Activated CD8-positive, alpha-beta T cell treated with anti-CD3 and anti-CD28 coated beads for 36 hours (primary cell): ENCODE measurements around the gene CYP46A1. TPM values are rescaled to one million over a fixed set of nuclear protein-coding genes. Genes with fewer than 3 reads are reported as not detected.
A peak's percentile ranks its signal among the peaks of the same experiment; 100 is the strongest.

ENCODE experiments used
- ATAC-seq: fragments of 200-7000 bp; cut with Tn5 transposase; one replicate; pipeline ENCODE4 v1.10.0; 2021; ENCODE audit warnings: mild to moderate bottlenecking, moderate library complexity
- CTCF ChIA-PET: fragments of 350-600 bp; sonication (Branson Sonifier 250); formaldehyde crosslinking; loops from one replicate; lab custom pipeline; 2021; ENCODE audit warnings: antibody characterized with exemption; lab: Charles Lee
- POLR2A ChIA-PET: fragments of 350-600 bp; sonication (Branson Sonifier 250); formaldehyde crosslinking; loops from one replicate; lab custom pipeline; 2021; ENCODE audit warnings: antibody characterized with exemption; lab: Charles Lee
- DNase-seq: peaks from one replicate; pipeline ENCODE4 v3.0.0-alpha.2; 2020
- H3K27ac Mint-ChIP-seq: one replicate; pipeline ENCODE4 v1.8.0; 2021; ENCODE audit warnings: mild to moderate bottlenecking, mixed read lengths
- H3K27me3 Mint-ChIP-seq: one replicate; pipeline ENCODE4 v1.8.0; 2021; ENCODE audit warnings: mixed read lengths
- H3K36me3 Mint-ChIP-seq: one replicate; pipeline ENCODE4 v1.8.0; 2021; ENCODE audit warnings: low read depth, mixed read lengths
- H3K4me1 Mint-ChIP-seq: one replicate; pipeline ENCODE4 v1.8.0; 2021; ENCODE audit warnings: low read depth, mixed read lengths
- H3K4me3 Mint-ChIP-seq: one replicate; pipeline ENCODE4 v1.8.0; 2021; ENCODE audit warnings: mild to moderate bottlenecking, moderate library complexity, mixed read lengths
- H3K9me3 Mint-ChIP-seq: one replicate; pipeline ENCODE4 v1.8.0; 2021; ENCODE audit warnings: mixed read lengths
- CTCF ChIP-seq: fragments of 200-600 bp; IDR thresholded peaks from one replicate; pipeline ENCODE4 v1.8.0; 2022; ENCODE audit warnings: antibody characterized with exemption, mild to moderate bottlenecking
- intact Hi-C: fragments of 100-400 bp; cut with micrococcal nuclease; formaldehyde crosslinking; loops from one replicate; pipeline ENCODE4 v1.10.0; 2022
- total RNA-seq, 2 experiments: library from RNA; stranded (reverse); gene quantifications; one replicate each; pipeline ENCODE4 v1.2.3, GENCODE V29; 2021

Gene CYP46A1
- total RNA-seq, 2 experiments from 2014 or later: 0.16 to 0.20 TPM

GRCh38 chr14:99747167-99747566, 63.1 kb downstream of the CYP46A1 start:
- Mint-ChIP-seq H3K27ac (no peak overlapping the region), H3K4me1 (peaks cover 10% of the 10 kb centered on the region), H3K9me3 (no peaks in the 10 kb centered on the region), H3K27me3 (peaks cover 19% of the 10 kb centered on the region), H3K36me3 (no peaks in the 10 kb centered on the region), H3K4me3 (no peak overlapping the region)
- no peak for ATAC-seq
- DNase-seq: no peak
- CTCF ChIA-PET: interaction anchor here (0.7 to 1.6 kb wide), 3 partner anchors 18 to 278 kb away, joined by 3 to 4 read pairs (median 3); no protein-coding TSS in a partner anchor
- intact Hi-C loops: no loop called here
- TF ChIP-seq CTCF: no peak
- POLR2A ChIA-PET: no interaction called here

- Mint-ChIP-seq H3K27ac (no peak overlapping the region), H3K36me3 (no peaks in the 10 kb centered on the region), H3K4me1 (peaks cover 12% of the 10 kb centered on the region), H3K27me3 (peaks cover 24% of the 10 kb centered on the region), H3K9me3 (no peaks in the 10 kb centered on the region), H3K4me3 (no peak overlapping the region)
- intact Hi-C loops: no loop called here
- ChIA-PET POLR2A (interaction anchor here (0.6 kb wide), 1 partner anchor 308 kb away, joined by 3 read pairs; no protein-coding TSS in a partner anchor), CTCF (interaction anchor here (0.7 kb wide), 1 partner anchor 277 kb away, joined by 3 read pairs; no protein-coding TSS in a partner anchor)
- ATAC-seq (no peak), DNase-seq (no peak)
- no peak for TF ChIP-seq CTCF
Observed at GRCh38 chr14:99747582-99748330, 63.7 kb downstream of the CYP46A1 start.

- no peak overlapping the region for H3K4me3 Mint-ChIP-seq
- no peak overlapping the region for H3K27ac Mint-ChIP-seq
- no peaks in the 10 kb centered on the region for H3K36me3 Mint-ChIP-seq
- intact Hi-C loops: no loop called here
- H3K4me1 Mint-ChIP-seq: peaks cover 16% of the 10 kb centered on the region
- no peak for ATAC-seq
- H3K27me3 Mint-ChIP-seq: peaks cover 30% of the 10 kb centered on the region
- TF ChIP-seq CTCF: no peak
- no peak for DNase-seq
- CTCF ChIA-PET: no interaction called here
- POLR2A ChIA-PET: no interaction called here
- no peaks in the 10 kb centered on the region for H3K9me3 Mint-ChIP-seq
Observed at GRCh38 chr14:99748529-99748928, 64.4 kb downstream of the CYP46A1 start.

GRCh38 chr14:99749142-99749541, 65.0 kb downstream of the CYP46A1 start:
- intact Hi-C loops: no loop called here
- Mint-ChIP-seq H3K27ac (no peak overlapping the region), H3K9me3 (no peaks in the 10 kb centered on the region), H3K4me1 (peaks cover 16% of the 10 kb centered on the region), H3K27me3 (peaks cover 36% of the 10 kb centered on the region), H3K36me3 (no peaks in the 10 kb centered on the region), H3K4me3 (no peak overlapping the region)
- POLR2A ChIA-PET: no interaction called here
- no peak for ATAC-seq
- peak; percentile 13 for TF ChIP-seq CTCF
- CTCF ChIA-PET: no interaction called here
- DNase-seq: no peak
